GM12891 (cell line): ENCODE data around the gene CASR.

ENCODE experiments used
- DNase-seq: peaks from one replicate; pipeline ENCODE4 v3.0.0; 2011; ENCODE audit warnings: low spot score; ENCODE audit not compliant: insufficient read length
- FAIRE-seq: peaks from 2 replicates; lab custom pipeline; 2011; peaks lifted over from hg19 to GRCh38; lab: Jason Lieb, UNC
- PAX5 ChIP-seq: IDR thresholded peaks from 2 replicates; pipeline ENCODE4 v1.6.1; 2011; ENCODE audit warnings: low read length, moderate library complexity, mild to moderate bottlenecking; ENCODE audit not compliant: insufficient read depth, severe bottlenecking
- POLR2A ChIP-seq: IDR thresholded peaks from 2 replicates; pipeline ENCODE4 v1.6.1; 2011; ENCODE audit warnings: low read depth, low read length, control low read depth
- POLR2AphosphoS5 ChIP-seq: IDR thresholded peaks from 2 replicates; pipeline ENCODE4 v1.6.1; 2011; ENCODE audit warnings: low read depth, low read length, control low read depth
- POU2F2 ChIP-seq: IDR thresholded peaks from 2 replicates; pipeline ENCODE4 v1.6.1; 2011; ENCODE audit warnings: low read depth, mild to moderate bottlenecking, control low read depth, low read length, moderate library complexity
- SPI1 ChIP-seq: IDR thresholded peaks from 2 replicates; pipeline ENCODE4 v1.6.1; 2011; ENCODE audit warnings: low read depth, low read length, control low read depth
- TAF1 ChIP-seq: IDR thresholded peaks from 2 replicates; pipeline ENCODE4 v1.6.1; 2011; ENCODE audit warnings: low read depth, low read length, control low read depth

Gene CASR

GRCh38 chr3:122233101-122233952 lies 49.9 kb downstream of the CASR start:
- FAIRE-seq (peak; percentile 90), DNase-seq (no peak)
- TF ChIP-seq POU2F2 (no peak), POLR2A (no peak), TAF1 (no peak), PAX5 (no peak), POLR2AphosphoS5 (no peak), SPI1 (peak; percentile 94)

DNA sequence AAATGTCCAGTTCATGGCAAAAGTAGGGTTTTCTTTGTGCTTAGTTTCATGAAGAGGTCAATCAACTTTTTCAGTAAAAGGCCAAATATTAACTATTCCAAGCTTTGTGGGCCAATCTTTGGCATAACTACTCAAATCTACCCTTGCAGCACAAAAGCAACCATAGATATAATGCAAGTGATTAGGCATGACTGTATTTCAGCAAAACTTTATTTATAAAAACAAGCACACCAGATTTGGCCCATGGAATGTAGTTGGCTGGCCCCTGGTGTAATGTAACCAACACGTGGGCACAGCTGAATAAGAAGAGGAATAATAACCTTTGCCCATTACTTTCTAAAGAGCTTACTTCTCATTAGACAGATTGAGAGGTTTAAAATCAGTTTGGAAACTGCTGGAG lies 50.6 kb downstream of the CASR start:
- FAIRE-seq, result no peak
- TF ChIP-seq TAF1 (no peak), POLR2A (no peak), PAX5 (no peak), POU2F2 (no peak), SPI1 (no peak), POLR2AphosphoS5 (no peak)

GRCh38 chr3:122235147-122235546 lies 51.7 kb downstream of the CASR start:
- TF ChIP-seq SPI1 (no peak), PAX5 (no peak)
- peak; percentile 79 for FAIRE-seq
- DNase-seq, result no peak

More for the DNA sequence above, 50.6 kb downstream of the CASR start:
- no peak for DNase-seq

- TF ChIP-seq POU2F2 (no peak), POLR2AphosphoS5 (no peak), SPI1 (no peak), POLR2A (no peak), PAX5 (no peak), TAF1 (no peak)
- DNase-seq (no peak), FAIRE-seq (no peak)
These were observed 55.6 kb downstream of the CASR start for GRCh38 chr3:122239112-122239511.

GRCh38 chr3:122245513-122246174 lies 62.2 kb downstream of the CASR start:
- FAIRE-seq, result peak; percentile 78
- TF ChIP-seq TAF1 (no peak), PAX5 (no peak), POLR2AphosphoS5 (no peak), POLR2A (no peak), SPI1 (no peak), POU2F2 (no peak)
- DNase-seq, result no peak

DNA sequence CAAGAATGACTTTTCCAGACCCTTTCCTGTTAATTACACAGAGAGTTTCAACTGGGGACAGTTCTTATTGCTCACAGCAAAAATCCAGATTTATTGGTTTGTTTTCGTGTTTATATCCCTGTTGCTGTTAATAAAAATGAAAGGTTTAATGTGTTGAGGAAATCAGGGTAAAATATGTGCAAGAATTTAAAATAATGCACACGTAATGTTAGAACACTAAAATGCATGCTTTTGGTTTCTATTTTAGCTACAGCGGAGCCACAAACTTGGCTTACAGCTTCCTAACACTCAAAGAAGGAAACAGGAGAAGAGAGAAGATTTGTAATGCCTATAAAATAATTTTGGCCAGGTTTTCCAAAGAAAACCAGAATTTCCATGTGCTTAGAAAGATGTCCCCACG lies 62.7 kb downstream of the CASR start:
- FAIRE-seq (peak; percentile 28), DNase-seq (no peak)
- TF ChIP-seq POU2F2, result no peak

- TF ChIP-seq POLR2AphosphoS5 (no peak), SPI1 (no peak), PAX5 (no peak), POLR2A (no peak), TAF1 (no peak), POU2F2 (no peak)
- peak; percentile 26 for FAIRE-seq
These were observed 63.8 kb downstream of the CASR start for GRCh38 chr3:122247087-122247824.

GRCh38 chr3:122247825-122248185 lies 64.3 kb downstream of the CASR start:
- peak; percentile 89 for FAIRE-seq

More at GRCh38 chr3:122247087-122247824, 63.8 kb downstream of the CASR start:
- DNase-seq, result no peak

DNA sequence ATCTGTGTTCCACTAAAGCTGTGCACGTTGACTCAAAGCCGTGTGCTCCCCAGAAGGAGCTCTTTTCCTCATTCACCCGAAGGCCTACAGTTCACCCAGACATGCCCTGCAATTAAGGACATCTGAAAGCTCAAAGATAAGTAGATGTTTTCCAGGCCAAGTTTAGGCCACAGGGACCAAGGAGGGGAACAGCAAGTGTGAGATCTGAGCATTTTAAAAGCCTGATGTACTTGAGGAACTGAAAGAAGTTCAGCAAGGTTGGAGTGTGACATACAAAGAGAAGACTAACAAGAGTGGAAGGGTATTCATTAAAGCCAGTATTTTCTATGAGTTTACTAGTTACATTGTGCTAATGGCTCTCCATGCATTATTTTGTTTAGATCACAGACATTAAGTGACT lies 68.0 kb downstream of the CASR start:
- DNase-seq (no peak), FAIRE-seq (peak; percentile 58)
- TF ChIP-seq SPI1, result peak; percentile 82
- no peak for TF ChIP-seq POU2F2

More at GRCh38 chr3:122247825-122248185, 64.3 kb downstream of the CASR start:
- TF ChIP-seq PAX5 (peak; percentile 83), POLR2A (no peak)
- no peak for DNase-seq

- FAIRE-seq (no peak), DNase-seq (no peak)
- TF ChIP-seq PAX5 (no peak), POLR2AphosphoS5 (no peak), POLR2A (no peak), SPI1 (no peak), POU2F2 (no peak), TAF1 (no peak)
These were observed 70.1 kb downstream of the CASR start for GRCh38 chr3:122253581-122253980.
